ENCODE data around the gene COQ8A.

The COQ8A gene

GRCh38 chr1:226980565-226981385, 40.7 kb downstream of the COQ8A start:
- no peak for DNase-seq (ENCODE audit: low read depth)
- TF ChIP-seq, protein P1, sequence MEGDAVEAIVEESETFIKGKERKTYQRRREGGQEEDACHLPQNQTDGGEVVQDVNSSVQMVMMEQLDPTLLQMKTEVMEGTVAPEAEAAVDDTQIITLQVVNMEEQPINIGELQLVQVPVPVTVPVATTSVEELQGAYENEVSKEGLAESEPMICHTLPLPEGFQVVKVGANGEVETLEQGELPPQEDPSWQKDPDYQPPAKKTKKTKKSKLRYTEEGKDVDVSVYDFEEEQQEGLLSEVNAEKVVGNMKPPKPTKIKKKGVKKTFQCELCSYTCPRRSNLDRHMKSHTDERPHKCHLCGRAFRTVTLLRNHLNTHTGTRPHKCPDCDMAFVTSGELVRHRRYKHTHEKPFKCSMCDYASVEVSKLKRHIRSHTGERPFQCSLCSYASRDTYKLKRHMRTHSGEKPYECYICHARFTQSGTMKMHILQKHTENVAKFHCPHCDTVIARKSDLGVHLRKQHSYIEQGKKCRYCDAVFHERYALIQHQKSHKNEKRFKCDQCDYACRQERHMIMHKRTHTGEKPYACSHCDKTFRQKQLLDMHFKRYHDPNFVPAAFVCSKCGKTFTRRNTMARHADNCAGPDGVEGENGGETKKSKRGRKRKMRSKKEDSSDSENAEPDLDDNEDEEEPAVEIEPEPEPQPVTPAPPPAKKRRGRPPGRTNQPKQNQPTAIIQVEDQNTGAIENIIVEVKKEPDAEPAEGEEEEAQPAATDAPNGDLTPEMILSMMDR (conservative IDR thresholded peaks at IDR 0.05; ENCODE audit: low read depth, low read length), result no peak
- H3K4me3 ChIP-seq (ENCODE audit: low read length), result no peak overlapping the region

DNA sequence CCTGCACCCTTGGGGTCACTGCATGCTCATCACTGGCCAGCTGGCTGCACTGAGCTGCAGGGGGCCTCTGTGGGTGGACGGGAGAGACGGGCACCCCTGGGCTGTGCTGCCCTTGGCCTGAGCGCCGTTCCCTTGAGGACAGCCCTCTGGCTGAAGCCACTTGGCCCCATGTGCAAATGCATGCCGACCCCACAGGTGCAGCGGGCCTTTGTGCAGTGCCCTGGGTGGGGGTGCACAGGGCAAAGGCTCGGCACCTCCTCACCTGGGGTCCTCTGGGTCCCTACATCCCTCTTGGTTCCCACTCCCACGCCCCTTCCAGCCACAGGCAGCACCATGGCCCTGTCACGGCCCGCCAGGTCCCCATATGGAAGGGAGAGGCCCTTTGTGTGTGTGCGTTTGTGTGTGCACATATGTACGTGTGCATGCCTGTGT, 41.3 kb downstream of the COQ8A start:
- DNase-seq (ENCODE audit: low read depth), result no peak
- H3K4me3 ChIP-seq (ENCODE audit: low read length), result no peak overlapping the region
- TF ChIP-seq, protein P1 (conservative IDR thresholded peaks at IDR 0.05; ENCODE audit: low read depth, low read length), result no peak

GRCh38 chr1:226981838-226982237, 41.7 kb downstream of the COQ8A start:
- no peak for DNase-seq (ENCODE audit: low read depth)
- TF ChIP-seq, protein P1 (conservative IDR thresholded peaks at IDR 0.05; ENCODE audit: low read depth, low read length), result no peak
- no peak overlapping the region for H3K4me3 ChIP-seq (ENCODE audit: low read length)

GRCh38 chr1:226982451-226983177, 42.5 kb downstream of the COQ8A start:
- no peak for DNase-seq (ENCODE audit: low read depth)
- TF ChIP-seq, protein P1 (conservative IDR thresholded peaks at IDR 0.05; ENCODE audit: low read depth, low read length), result no peak
- H3K4me3 ChIP-seq (ENCODE audit: low read length), result no peak overlapping the region

DNA sequence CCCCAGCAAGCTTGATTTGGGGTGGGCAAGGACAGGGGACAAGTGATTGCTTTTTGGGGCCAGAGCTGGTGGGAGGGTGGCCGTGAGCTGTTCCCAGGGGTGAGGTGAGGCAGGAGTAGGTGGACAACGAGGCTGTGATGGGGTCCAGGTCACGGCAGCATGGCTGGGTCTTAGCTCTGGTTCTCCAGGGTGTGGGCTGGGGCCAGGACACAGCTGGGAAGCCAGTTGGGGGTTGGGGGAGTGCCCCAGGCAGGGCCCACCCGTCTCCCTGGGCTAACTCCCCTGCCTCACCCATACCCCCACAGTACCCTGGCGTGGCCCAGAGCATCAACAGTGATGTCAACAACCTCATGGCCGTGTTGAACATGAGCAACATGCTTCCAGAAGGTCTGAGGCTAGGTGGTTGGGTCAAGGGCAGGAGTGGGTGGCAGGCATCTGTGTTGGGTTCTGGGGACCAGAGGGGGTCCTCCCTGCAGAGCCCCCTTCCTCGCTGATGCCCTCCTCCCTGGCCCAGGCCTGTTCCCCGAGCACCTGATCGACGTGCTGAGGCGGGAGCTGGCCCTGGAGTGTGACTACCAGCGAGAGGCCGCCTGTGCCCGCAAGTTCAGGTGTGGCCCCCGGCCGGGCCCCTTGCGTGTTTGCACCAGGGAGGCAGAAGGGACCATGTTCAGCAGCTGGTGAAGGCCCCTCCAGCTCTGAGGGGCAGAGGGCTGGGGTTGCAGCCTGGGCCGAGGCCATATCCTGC, 43.3 kb downstream of the COQ8A start:
- TF ChIP-seq, protein P1 (conservative IDR thresholded peaks at IDR 0.05; ENCODE audit: low read depth, low read length), result no peak
- no peak for DNase-seq (ENCODE audit: low read depth)
- H3K4me3 ChIP-seq (ENCODE audit: low read length), result no peak overlapping the region

GRCh38 chr1:226983992-226984364, 43.9 kb downstream of the COQ8A start:
- TF ChIP-seq, protein P1 (conservative IDR thresholded peaks at IDR 0.05; ENCODE audit: low read depth, low read length), result no peak
- DNase-seq (ENCODE audit: low read depth), result no peak
- no peak overlapping the region for H3K4me3 ChIP-seq (ENCODE audit: low read length)

Data from retinal pigment epithelial cell (primary cell).